Tibial artery (tissue), 4 donors: ENCODE measurements around the gene ABCC3.

Source experiments
- DNase-seq, 2 donors: peaks; one replicate each; pipeline ENCODE4 v3.0.0-alpha.2; 2019
- H3K27ac ChIP-seq, 2 donors: fragments of 200-600 bp; sonication (generic) in 1 of 2; 1 replicate in 1 of 2; 2 replicates in 1 of 2; pipeline ENCODE4 v1.5.1; 2018 to 2019; ENCODE audit warnings: mild to moderate bottlenecking in 1 of 2
- H3K27me3 ChIP-seq, 2 donors: fragments of 200-600 bp; sonication (generic) in 1 of 2; one replicate each; pipeline versions ENCODE4 v1.5.1 to v1.6.0; 2016 to 2019
- H3K36me3 ChIP-seq, 3 donors: fragments of 200-600 bp; sonication (generic) in 2 of 3; one replicate each; pipeline ENCODE4 v1.5.1; 2016 to 2019; ENCODE audit warnings: mild to moderate bottlenecking in 2 of 3
- H3K4me1 ChIP-seq, 4 donors: fragments of 200-600 bp; sonication (generic) in 2 of 4; 1 replicate in 3 of 4; 2 replicates in 1 of 4; pipeline ENCODE4 v1.5.1; 2016 to 2019
- H3K4me3 ChIP-seq, 2 donors: fragments of 200-600 bp; sonication (generic) in 1 of 2; 1 replicate in 1 of 2; 2 replicates in 1 of 2; pipeline ENCODE4 v1.5.1; 2018 to 2019; ENCODE audit warnings: mild to moderate bottlenecking in 2 of 2
- H3K9me3 ChIP-seq, 3 donors: fragments of 200-600 bp; sonication (generic) in 1 of 3; one replicate each; pipeline ENCODE4 v1.5.1; 2016 to 2019
- intact Hi-C: fragments of 100-400 bp; cut with DNase I; formaldehyde crosslinking; loops from one replicate; pipeline ENCODE4 v1.15.0; 2023; ENCODE audit warnings: low total_unique reads
- TF ChIP-seq, protein P1 (sequence below), 2 experiments: fragments of 200-600 bp in 1 of 2; fragments of 450-650 bp in 1 of 2; IDR thresholded peaks; one replicate each; pipeline ENCODE4 v1.5.1; 2017 to 2019; ENCODE audit warnings: antibody characterized with exemption in 2 of 2, mild to moderate bottlenecking in 1 of 2, moderate library complexity in 1 of 2

The ABCC3 gene

DNA sequence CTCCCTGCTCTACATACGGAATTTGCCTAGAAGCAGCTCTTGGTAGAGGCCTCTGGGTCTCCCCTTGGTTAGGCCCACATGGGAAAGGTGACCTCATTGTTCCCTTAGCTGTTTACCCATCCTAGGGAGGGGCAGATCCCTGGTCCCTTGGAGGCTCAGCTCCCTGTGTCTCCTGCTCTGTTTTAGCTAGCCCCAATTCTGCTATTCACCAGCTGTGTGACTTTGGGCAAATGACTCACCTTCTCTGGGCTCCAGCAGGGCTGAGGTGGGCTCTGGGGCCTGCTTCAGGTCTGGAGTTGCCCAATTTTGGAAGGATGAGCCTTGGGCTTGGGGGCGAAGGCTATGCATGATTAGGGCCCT is 3.9 kb downstream of the ABCC3 start:
- Histone ChIP-seq H3K4me1 (peaks cover 0 to 78% (median 61%) of the 10 kb centered on the region in 4 donors), H3K9me3 (no peaks in the 10 kb centered on the region), H3K27ac (peak overlapping the region; percentile 30 to 54), H3K4me3 (no peak overlapping the region), H3K36me3 (no peaks in the 10 kb centered on the region), H3K27me3 (no peaks in the 10 kb centered on the region)
- intact Hi-C loops: loop anchor here (10.0 kb wide), 1 partner anchor 46 kb away; no protein-coding TSS in a partner anchor
- no peak for DNase-seq
- TF ChIP-seq, protein P1, sequence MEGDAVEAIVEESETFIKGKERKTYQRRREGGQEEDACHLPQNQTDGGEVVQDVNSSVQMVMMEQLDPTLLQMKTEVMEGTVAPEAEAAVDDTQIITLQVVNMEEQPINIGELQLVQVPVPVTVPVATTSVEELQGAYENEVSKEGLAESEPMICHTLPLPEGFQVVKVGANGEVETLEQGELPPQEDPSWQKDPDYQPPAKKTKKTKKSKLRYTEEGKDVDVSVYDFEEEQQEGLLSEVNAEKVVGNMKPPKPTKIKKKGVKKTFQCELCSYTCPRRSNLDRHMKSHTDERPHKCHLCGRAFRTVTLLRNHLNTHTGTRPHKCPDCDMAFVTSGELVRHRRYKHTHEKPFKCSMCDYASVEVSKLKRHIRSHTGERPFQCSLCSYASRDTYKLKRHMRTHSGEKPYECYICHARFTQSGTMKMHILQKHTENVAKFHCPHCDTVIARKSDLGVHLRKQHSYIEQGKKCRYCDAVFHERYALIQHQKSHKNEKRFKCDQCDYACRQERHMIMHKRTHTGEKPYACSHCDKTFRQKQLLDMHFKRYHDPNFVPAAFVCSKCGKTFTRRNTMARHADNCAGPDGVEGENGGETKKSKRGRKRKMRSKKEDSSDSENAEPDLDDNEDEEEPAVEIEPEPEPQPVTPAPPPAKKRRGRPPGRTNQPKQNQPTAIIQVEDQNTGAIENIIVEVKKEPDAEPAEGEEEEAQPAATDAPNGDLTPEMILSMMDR (IDR thresholded peaks at IDR 0.05): no peak

GRCh38 chr17:50638966-50639713 is 4.5 kb downstream of the ABCC3 start:
- intact Hi-C loops: loop anchor here (10.0 kb wide), 1 partner anchor 46 kb away; no protein-coding TSS in a partner anchor
- Histone ChIP-seq H3K36me3 (no peaks in the 10 kb centered on the region), H3K9me3 (no peaks in the 10 kb centered on the region), H3K4me3 (peak overlapping the region in 1 of 2 donors; percentile 7), H3K27me3 (no peaks in the 10 kb centered on the region), H3K4me1 (peaks cover 0 to 76% (median 61%) of the 10 kb centered on the region in 4 donors), H3K27ac (peak overlapping the region; percentile 30 to 54)
- TF ChIP-seq, protein P1 (IDR thresholded peaks at IDR 0.05): no peak
- DNase-seq: peak; percentile 93 to 97

GRCh38 chr17:50640686-50641351 is 6.1 kb downstream of the ABCC3 start:
- Histone ChIP-seq H3K36me3 (no peaks in the 10 kb centered on the region), H3K9me3 (no peaks in the 10 kb centered on the region), H3K27ac (no peak overlapping the region), H3K4me1 (peaks cover 0 to 59% (median 49%) of the 10 kb centered on the region in 4 donors), H3K27me3 (no peaks in the 10 kb centered on the region), H3K4me3 (no peak overlapping the region)
- DNase-seq: peak in 1 of 2 donors; percentile 54
- TF ChIP-seq, protein P1 (IDR thresholded peaks at IDR 0.05): no peak
- intact Hi-C loops: no loop called here

DNA sequence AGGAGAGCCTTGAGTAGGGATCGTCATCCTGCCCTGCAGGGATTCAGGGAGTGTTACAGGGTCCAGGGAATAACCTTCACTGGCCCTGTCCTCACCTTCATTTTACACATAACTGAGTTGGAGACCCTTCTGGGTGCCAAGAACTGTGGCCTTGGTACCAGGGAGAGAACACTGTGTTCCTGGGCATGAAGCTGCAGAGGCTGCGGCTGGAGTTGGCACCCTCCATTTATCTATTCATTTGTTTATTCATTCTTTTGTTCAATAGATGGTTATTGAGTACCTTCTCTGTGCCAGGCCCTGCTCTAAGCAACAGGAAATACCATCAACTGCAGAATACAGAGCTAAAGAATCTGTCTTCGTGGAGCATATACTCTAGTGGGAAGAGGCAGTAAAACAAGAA is 6.7 kb downstream of the ABCC3 start:
- H3K36me3 ChIP-seq: no peaks in the 10 kb centered on the region
- peaks cover 0 to 54% (median 46%) of the 10 kb centered on the region in 4 donors for H3K4me1 ChIP-seq
- TF ChIP-seq, protein P1 (IDR thresholded peaks at IDR 0.05): no peak
- no peaks in the 10 kb centered on the region for H3K9me3 ChIP-seq
- no peak overlapping the region for H3K27ac ChIP-seq
- no peaks in the 10 kb centered on the region for H3K27me3 ChIP-seq
- intact Hi-C loops: no loop called here
- H3K4me3 ChIP-seq: no peak overlapping the region
- DNase-seq: no peak

GRCh38 chr17:50642071-50642721 is 7.5 kb downstream of the ABCC3 start:
- H3K4me1 ChIP-seq: peaks cover 0 to 45% (median 40%) of the 10 kb centered on the region in 4 donors
- no peaks in the 10 kb centered on the region for H3K9me3 ChIP-seq
- TF ChIP-seq, protein P1 (IDR thresholded peaks at IDR 0.05): no peak
- H3K27ac ChIP-seq: no peak overlapping the region
- intact Hi-C loops: no loop called here
- H3K36me3 ChIP-seq: no peaks in the 10 kb centered on the region
- no peaks in the 10 kb centered on the region for H3K27me3 ChIP-seq
- DNase-seq: no peak
- H3K4me3 ChIP-seq: no peak overlapping the region
